H1 (cell line): Measurements from ENCODE around the gene SLC1A6. TPM values are rescaled to one million over a fixed set of nuclear protein-coding genes. Genes with fewer than 3 reads are reported as not detected.

ENCODE experiments used
- EGR1 ChIP-seq: IDR thresholded peaks from 2 replicates; pipeline ENCODE4 v1.6.1; 2011; ENCODE audit warnings: low read depth, low read length, borderline replicate concordance
- polyA plus RNA-seq, 7 experiments: library from polyadenylated mRNA; depleted of rRNA in 3 of 7; stranded (reverse) in 5 of 7; unstranded in 2 of 7; fragments of >200 nt in 5 of 7; fragments of 200-250 nt in 2 of 7; gene quantifications; 1 replicate in 5 of 7; 2 replicates in 1 of 7; 4 replicates in 1 of 7; pipeline versions ENCODE4 v1.2.1 to v1.2.3, GENCODE V29; 2011 to 2013; ENCODE audit warnings: missing spikeins in 2 of 7, mixed read lengths in 2 of 7
- total RNA-seq: library from RNA; stranded (reverse); fragmentation: NEBNext Ultra II Directional; extraction: Animal tissue kit (Norgen Biotek cat#: 25700); gene quantifications from 2 replicates; pipeline ENCODE4 v1.2.1, GENCODE V29; 2021

Gene SLC1A6
- total and polyA plus RNA-seq, 2 of the 8 experiments (the other 6 are each of a cell fraction or from before 2014, with no cell fraction given): 14.0 to 26.6 TPM

GRCh38 chr19:14972676-14973075 is 7.0 kb downstream of the SLC1A6 start (continued):
- TF ChIP-seq EGR1: no peak
